Sciatic nerve (tissue), 2 donors: ENCODE measurements around the gene NUP214. TPM values are rescaled to one million over a fixed set of nuclear protein-coding genes. Genes with fewer than 3 reads are reported as not detected.
"Not testable (repeated sequence)": the region's sequence is repeated elsewhere in the genome, so short reads cannot be mapped to it uniquely, and the experiment has no call there.

Experiments used
- ATAC-seq: fragments of 200-7000 bp; cut with Tn5 transposase; one replicate; pipeline ENCODE4 v1.9.1; 2020; ENCODE audit warnings: mild to moderate bottlenecking, moderate library complexity
- DNase-seq: peaks from one replicate; pipeline ENCODE4 v3.0.0-alpha.2; 2020; ENCODE audit warnings: low spot score
- intact Hi-C: fragments of 100-400 bp; cut with DNase I; formaldehyde crosslinking; loops from one replicate; pipeline ENCODE4 v1.14.2; 2022
- total RNA-seq: library from RNA; stranded (reverse); fragmentation: NEBNext Ultra II Directional; extraction: Animal tissue kit (Norgen Biotek cat#: 25700); gene quantifications from one replicate; pipeline ENCODE4 v1.2.1, GENCODE V29; 2021
- donor health status: DM: no; HTN: no; CAD: no.
- donor health status: DM: no; HTN: no; CAD: no.

Gene NUP214
- total RNA-seq, 1 donor from 2014 or later, result 73.7 TPM

DNA sequence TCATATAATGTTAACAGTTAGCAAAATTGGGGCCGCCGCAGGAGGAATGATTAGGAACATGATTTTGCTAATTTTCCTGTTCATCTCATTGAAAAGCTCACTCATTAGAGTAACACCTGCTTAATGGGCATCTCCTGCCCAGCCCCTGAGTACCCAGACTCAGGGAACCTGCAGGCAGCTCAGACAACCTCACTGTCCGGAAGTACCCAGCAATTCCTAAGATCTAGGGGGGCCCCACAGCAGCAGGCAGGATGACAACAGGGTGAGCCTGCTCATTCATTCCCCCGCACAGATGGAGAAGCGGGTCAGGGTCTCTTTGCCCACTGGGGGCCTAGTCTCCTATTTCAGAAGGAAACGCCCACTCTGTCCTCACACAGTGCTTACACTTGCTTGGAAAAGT, 138.3 kb downstream of the NUP214 start:
- intact Hi-C loops, result no loop called here

DNA sequence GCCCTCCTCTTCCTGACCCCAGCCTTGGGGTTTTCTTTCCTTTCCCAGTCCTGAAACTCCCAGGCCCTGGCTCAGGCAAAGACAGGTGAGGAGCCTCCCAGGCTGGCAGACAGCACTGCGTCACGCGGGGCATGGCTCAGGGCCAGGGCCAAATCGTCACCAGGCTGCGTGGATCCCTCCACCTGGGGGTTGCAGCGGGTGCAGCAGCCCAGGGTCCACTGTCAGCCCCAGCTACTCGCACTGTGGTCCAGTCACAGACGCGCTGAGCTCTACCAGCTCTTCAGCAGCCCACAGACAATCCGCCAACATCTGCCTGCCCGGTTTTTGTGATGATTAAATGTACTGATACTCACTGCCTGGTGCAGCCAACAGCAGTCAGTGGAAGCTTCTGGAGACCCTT, 138.8 kb downstream of the NUP214 start:
- DNase-seq (no peak), ATAC-seq (no peak)
- intact Hi-C loops, result no loop called here

More for the DNA sequence above, 138.3 kb downstream of the NUP214 start:
- ATAC-seq, result no peak
- no peak for DNase-seq

DNA sequence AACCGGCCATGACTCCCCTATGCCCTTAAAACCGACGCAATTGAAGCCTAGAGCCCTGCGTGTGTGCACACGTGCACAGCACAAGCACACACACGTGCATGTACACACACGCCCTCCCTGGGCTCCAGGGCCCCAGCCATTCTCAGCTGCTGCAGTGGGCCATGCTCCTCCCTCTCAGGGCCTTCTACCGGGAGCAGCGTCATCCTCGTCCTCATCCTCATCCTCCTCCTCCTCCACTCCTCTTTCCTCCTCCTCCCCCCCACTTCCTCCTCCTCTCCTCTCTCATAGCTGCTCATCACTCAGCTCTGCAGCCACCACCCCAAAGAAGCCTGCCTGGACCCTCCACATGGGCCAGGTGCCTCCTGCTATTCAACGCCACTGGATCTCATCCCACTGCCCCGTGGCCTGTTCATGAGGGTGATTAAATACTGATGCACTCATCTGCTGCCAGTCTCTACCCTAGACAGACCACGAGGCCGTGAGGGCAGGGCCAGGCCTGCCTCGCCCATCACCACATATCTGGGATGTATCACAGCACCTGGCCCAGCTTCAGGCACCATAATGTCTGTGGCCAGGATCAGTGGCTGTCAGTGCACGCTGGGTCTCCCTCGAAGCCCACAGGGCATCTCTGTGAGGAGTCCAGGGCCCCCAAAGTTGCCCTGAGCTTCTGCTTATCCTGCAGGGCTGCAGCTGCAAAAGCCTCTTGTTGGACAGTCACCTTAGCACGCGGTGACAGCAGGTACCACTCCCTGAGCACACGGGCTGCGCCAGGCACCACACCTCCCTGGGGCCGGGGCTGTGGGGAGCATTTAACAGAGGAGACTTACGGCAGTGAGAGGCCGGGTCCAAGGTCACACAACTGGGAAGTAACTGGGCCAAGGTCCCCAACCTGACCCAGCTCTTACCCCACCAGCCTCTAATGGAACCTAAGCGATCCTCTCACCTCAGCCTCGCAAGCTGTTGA, 141.2 kb downstream of the NUP214 start:
- DNase-seq (no peak), ATAC-seq (peak; percentile 86)
- intact Hi-C loops, result no loop called here

DNA sequence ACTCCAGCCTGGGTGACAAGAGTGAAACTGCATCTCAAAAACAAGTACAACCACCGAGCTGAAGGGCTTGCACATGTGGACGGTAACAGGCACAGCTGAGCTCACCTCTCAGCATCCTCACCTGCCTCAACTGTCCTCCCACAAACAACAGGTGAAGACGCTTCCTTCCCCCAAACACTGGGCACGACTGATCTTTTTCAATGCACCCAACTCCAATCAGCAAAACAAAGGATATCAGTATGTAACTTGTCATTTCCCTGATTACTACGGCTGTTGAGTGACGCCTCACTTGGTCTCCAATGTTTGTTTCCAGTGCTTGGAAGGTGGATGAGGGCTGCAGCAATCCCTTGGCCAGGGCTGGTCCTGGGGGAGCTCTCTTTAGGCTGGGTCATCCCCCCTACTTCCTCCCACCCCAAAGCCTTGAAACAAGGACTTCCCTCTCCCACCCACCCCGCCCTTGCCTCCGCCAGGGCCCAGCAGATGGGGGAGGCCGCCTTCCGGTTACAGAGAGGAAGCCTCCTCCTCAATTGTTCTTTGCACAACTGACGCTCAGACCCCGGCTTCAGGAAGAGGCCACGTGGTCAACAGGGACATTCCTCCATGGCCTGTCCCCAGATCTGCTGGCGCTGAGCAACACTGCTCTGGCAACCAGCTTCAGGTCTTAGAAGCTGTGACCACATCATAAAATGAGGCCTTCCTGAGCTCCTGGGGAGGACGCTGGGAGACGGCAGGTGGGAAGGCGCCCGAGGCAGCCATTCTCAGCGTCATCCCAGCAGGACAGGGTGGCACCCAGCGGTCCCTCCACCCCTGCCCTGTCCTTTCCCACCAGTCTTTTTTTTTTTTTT, 145.0 kb downstream of the NUP214 start:
- DNase-seq (peak; percentile 82), ATAC-seq (peak; percentile 56)
- intact Hi-C loops, result no loop called here

DNA sequence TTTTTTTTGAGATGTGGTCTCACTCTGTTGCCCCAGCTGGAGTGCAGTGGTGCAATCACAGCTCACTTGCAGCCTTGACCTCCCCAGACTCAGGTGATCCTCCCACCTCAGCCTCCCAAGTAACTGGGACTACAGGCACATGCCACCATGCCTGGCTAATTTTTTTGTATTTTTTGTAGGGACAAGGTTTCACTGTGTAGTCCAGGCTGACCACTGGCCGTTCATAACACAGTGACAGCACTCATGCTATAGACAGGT, 145.6 kb downstream of the NUP214 start:
- ATAC-seq, intact Hi-C loops, DNase-seq: not testable (repeated sequence)

DNA sequence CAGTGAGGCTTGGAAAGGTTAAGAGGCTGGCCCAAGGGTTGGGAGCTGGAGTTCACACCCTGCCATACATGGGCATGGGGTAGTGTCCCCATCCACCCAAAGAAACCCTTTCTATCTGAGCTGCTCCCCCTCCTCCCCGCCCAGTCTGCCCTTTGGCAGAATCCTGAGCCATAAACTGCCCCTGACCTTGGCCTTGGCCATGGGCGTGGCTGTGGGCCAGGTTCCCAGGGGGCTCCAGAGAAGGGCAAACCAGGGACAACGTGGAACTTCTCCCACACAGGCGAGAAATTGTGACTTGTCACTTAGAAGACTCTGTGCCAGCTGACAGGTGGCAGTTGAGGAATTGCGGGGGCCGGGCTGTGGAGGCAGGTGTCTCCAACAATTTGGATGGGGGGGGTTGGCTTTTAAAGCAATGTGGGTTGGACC, 146.1 kb downstream of the NUP214 start:
- ATAC-seq (no peak), DNase-seq (no peak)
- intact Hi-C loops, result no loop called here

DNA sequence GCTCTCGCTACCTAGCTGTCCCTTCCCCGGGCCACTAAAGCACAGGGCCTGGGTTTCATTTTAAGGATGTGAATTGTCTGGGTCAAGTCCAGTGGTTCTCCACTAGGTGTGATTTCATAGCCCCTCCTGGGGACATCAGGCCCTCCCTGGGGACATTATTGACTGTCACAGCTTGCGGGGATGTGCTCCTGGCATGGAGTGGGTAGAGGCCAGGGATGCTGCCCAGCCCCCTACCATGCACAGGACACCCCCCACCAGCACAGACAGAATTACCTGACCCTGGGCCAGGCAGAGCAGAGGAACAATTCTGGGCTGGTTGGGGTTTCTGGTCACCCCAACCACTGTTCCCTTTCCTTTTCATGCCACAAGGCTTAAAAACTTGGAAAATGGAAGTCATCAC, 146.8 kb downstream of the NUP214 start:
- no peak for ATAC-seq
- intact Hi-C loops, result no loop called here
- no peak for DNase-seq

DNA sequence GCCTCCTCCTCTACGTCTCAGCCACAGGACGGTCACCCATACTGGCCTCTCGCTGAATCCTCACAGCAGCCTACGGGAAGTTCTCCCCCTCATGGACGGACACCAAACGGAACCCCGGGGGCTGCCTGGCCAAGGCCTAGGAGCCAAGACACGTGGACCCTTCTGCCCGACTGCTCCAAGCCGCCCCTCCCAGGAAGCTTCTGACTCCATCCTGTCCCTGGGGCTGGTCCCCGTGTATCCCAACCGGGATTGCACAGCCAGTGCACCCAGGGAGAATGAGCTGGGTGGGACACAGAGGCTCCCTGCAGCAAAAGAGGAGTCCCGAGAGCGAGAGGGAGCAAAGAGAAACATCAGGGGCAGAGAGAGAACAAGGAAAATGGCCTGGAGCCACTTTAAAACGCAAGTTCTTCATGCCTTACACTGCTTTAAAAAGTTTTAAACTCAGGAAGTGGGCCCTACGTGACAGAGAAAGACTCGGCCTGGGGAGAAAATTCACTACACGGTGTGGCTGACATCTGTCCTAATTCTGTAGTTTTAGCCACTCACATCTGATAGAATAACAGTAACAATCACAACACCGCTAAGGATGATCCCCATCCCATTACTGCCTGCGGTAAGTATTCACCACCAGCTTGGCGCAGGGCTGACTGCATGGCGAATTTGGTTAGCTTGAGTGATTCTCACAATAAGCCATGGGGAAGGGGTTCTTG, 147.9 kb downstream of the NUP214 start:
- DNase-seq (no peak), ATAC-seq (no peak)
- intact Hi-C loops, result no loop called here

DNA sequence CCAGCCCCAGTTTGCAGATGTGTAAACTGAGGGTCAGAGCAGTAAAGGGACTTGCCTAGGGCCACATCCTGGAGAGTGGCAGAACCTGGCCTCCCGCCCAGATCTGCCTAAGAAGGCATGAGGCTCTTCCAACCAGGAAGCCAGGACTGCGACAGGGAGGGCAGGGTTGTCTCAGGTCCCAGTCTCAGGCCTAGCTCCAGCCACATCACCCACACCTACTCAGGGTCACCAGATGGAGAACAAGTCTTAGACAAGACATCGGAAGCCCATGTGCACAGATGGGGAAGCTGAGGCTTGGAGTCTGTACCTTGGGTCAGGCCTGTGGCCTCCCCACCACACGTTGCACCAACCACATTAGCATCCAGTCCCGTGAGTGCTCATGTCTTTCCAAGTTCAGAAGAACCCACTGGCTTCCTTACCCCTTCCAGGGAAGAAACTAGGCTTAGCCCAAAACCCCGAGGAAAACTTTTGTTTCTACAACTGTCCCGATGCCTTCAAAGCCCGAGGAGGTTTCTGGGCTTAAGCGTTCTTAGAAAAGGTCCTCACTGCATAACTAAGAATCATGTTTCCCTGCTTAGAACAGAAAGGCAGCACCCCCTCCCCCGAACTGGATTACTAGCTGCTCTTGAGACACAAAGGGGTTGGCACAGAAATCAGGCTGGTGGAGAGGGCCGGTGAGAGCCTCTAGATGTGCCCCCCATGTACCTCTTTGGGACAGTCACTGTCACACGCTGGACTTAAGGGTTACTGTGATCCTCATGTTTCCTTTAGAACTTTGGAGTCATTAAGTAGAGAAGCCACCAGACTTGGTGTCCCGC, 148.7 kb downstream of the NUP214 start:
- intact Hi-C loops, result no loop called here
- DNase-seq (no peak), ATAC-seq (peak; percentile 0)

DNA sequence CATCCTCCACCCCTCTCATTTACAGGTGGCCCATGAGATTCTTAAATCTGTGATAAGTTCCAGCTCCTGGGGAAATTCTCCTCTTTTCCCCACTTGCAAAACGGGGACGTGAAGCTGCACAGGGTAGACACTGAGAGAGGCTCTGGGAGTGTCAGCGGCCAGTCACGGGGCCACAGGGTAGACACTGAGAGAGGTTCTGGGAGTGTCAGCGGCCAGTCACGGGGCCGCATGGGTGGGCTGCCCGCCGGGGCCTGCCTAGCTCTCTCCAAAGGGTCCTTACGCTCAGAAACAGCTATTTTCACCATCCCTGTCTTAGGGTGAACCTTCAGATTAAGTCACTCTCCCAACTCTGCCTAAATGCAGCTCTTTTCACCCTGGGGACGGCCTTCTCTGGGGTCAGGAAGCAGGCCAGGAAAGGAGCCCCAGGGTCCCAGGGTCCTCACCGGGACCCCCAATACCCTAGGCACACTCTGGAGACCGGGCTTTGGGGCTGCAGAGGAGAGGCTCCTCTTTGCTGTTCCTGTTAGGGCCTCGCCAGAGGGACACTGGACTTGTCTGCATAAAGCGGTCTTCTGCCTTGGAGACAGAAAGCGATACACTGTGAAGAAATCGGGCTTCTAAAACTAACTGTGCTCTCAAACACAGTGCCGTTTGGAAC, 149.4 kb downstream of the NUP214 start:
- intact Hi-C loops, result no loop called here
- no peak for DNase-seq
- peak; percentile 71 for ATAC-seq

DNA sequence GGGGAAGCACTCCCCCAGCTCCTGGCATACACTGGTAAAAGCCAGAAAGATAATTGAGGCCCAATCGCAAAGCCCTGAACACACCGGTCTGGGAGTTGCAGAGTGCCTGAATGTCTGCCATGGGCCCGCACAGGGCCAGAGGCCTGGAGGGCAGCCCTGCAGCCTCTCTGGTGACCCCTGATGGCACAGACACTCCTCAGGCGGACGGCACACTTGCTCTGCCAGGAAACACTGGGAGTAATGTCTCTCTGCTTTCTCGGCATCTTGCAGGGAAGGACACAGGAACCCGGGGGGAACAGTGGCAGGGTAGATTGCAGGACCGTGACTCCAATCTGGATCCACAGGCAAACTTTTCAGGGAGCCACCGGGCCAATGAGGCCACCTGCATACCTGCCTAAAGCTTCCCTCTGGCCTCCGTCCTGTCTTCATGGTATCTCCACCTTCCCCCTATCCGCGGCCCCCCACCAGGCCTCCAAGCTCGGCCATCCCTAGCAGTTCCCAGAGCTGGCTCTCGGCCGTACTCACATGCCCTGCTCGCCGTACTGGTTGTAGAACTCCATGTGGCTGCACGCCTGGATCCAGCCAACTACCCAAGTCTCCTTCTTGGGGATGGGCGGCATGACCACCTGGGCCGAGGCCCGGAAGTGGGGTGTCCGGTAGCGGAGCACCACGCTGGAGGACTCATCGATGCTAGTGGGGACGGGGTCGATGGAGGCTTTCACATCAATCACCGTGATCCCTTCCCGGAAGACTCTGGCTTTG, 150.1 kb downstream of the NUP214 start:
- peak; percentile 47 for ATAC-seq
- intact Hi-C loops, result no loop called here
- no peak for DNase-seq

DNA sequence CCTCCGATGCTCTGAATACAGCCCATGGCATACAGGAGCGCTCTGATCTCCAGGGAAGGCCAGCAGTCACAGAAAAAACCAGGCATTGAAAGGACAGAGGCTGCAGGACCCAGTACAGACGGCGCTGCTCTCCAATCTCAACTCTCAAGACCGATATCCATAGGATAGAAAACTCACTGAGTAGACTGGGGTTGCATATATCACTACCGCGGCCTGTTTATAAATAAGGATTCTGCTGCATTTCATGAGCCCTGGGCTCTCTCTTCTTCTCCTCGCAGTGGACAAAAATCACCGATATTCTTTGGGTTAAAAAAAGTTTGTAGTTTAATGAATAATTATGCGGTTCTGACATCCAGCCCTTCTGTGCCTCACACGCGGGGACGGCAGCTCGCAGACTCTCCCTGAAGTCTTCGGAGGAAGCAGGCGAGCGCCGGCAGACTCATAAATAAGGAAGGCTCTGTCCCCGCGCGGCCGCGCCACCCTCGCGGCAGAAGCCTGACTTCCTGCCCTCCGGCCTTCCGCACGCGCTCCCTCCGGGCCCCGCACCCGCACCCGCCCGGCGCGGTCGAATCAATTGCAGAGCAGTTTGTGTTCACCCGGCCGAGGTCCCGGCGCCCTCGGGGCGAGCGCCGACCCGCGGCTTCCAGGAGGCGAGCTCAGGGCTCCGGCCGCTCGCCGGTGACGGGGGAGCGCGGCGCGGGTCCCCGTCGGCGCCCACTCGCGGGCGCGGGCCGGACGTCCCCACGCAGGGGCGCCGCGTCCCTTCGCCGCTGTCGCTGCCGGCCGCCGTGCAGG, 150.9 kb downstream of the NUP214 start, which contains the start of gene FAM78A:
FAM78A (minus strand) TSS at position 417 of the 795 bp plus-strand sequence; CDS start at position 86, 331 bp downstream.
- DNase-seq, result no peak
- ATAC-seq, result no peak
- intact Hi-C loops, result no loop called here

DNA sequence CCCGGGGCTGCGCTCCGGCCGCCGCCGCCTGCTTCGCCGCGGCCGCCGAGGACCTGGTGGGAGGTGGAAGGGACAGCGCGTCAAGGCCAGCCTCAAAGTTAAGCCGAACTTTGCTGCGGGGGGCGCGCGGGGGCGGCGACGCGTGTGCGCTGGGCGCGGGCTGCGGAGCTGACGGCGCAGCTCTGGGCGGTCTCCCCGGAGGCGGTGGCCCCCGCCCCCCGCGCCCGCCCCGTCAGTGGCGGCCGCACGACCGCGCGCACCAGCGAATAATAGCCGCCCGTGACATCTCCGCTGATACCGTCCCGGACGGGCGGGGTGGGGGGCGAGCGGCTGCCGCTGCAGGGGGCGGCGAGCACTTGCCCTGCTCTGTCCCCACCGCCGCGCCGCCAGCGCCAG, 151.5 kb downstream of the NUP214 start:
- intact Hi-C loops, result no loop called here
- DNase-seq, result no peak
- ATAC-seq, result no peak

DNA sequence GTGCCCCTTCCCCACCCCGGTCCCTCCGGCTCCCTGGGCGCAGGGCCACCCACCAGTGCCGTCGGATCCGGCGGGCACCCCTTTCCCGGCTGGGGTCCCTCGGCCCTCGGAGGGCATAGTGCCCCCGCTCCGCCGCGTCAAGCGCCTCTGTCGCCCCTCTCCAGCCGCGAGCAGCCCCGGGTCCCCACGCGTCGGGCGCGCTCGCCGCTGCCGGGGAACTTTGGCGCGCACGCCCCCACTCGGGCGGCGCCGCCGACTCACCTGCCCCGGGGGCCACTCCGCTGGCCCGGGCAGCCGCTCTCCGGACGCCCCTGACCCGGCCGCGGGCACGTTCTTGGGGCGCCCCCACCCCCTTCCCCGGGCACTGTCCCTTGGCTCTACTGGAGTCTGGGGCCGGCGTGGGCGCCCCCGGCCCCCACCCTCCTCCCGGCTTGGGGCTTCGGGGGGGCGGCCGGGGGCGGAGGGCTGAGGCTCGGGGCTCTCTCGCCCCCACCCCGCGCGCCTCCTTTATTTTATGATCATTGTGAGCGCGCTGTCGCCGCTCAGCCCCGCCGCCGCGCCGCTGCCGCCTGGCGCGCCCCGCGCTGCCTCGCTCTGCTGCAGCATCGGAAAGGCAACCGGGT, 152.0 kb downstream of the NUP214 start:
- intact Hi-C loops, result no loop called here
- ATAC-seq (no peak), DNase-seq (no peak)

DNA sequence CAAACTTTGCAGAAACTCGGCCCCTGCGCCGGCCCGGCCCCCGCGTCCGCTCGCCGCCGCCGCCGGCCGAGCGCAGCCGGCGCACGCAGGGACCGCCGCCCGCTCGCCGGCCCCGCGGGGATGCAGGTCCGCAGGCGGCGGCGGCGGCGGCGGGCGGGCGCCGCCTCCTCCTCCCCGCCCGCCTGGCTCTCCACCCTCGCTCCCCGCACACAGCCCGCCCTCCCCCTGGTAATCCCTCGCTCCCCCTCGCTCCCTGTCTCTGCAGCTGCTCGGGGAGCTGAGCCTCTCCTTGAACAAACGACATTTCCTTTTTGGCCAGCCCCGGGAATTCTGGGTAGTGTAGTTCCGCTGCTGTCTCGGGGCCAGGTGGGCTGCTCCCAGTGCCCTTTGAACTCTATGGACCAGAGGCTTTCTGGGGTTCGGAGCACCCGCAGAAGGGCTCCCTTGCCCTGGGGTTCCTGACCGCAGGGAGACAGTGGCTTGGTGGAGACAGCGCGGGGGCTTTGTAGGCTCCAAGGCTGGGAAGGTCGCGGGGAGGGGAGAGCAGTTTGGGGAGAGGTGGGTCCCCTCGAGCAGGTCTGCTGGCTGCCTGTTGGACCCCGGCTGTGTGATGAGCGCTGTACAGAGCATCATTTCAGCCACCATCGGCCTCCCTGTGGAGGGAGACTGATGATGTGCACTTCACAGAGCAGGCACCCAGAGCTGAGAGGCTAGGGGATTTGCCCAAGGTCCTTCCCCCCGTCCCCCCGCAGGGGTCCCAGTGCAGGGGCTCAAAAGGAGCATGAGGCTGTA, 152.7 kb downstream of the NUP214 start:
- DNase-seq (peak; percentile 88), ATAC-seq (peak; percentile 86)
- intact Hi-C loops, result no loop called here
